ENCODE measurements around the gene ZNF284.

DNA sequence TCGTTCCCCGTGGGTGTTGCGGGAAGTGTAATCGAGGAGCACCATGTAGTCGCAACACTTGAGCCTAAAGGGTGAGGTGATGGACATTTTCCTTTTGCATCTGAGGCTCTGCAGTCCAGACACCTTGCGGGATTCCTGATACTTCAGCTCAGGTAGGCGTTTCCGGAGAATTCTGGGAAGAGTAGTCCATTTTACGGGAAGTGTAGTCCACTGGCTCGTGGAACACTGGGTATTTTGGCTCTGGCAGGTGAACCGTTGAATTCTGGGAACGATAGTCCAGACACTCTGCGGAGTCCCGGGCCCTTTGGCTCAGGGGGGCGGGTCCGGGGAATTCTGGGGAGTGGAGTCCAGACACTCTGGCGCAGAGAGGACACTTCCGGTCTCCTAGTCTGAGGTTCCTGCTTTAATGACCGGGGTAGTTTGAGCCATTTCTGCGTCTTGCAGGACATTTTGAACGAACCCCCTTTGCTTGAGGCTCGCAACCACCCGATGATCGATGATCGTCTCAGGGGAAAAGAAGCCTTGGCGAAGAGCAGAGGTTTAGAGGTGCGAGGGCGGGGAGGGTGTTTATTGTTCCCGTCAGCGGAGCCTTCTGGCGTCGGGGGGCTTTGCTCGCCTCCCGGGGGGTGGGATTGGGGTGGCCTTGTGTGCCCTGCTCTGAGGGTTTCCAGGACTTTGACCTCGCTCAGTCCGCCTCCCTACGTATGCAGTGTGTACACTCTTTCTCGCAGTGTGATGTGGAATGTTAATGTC is 20.1 kb upstream of the ZNF284 start, which contains the start of gene ZNF223:
- TF ChIP-seq, protein P1, sequence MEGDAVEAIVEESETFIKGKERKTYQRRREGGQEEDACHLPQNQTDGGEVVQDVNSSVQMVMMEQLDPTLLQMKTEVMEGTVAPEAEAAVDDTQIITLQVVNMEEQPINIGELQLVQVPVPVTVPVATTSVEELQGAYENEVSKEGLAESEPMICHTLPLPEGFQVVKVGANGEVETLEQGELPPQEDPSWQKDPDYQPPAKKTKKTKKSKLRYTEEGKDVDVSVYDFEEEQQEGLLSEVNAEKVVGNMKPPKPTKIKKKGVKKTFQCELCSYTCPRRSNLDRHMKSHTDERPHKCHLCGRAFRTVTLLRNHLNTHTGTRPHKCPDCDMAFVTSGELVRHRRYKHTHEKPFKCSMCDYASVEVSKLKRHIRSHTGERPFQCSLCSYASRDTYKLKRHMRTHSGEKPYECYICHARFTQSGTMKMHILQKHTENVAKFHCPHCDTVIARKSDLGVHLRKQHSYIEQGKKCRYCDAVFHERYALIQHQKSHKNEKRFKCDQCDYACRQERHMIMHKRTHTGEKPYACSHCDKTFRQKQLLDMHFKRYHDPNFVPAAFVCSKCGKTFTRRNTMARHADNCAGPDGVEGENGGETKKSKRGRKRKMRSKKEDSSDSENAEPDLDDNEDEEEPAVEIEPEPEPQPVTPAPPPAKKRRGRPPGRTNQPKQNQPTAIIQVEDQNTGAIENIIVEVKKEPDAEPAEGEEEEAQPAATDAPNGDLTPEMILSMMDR (optimal IDR thresholded peaks at IDR 0.05 in 1 of 3, IDR thresholded peaks at IDR 0.05 in 1 of 3, conservative IDR thresholded peaks at IDR 0.05 in 1 of 3; ENCODE audit: extremely low read depth in 1 of 3, insufficient read depth in 2 of 3, low read length in 3 of 3): no peak
- TF ChIP-seq EZH2 (IDR thresholded peaks at IDR 0.05; ENCODE audit: low read length): no peak

All from keratinocyte (primary cell).